ENCODE measurements around the gene STK39. TPM values are rescaled to one million over a fixed set of nuclear protein-coding genes. Genes with fewer than 3 reads are reported as not detected.

STK39 gene
- total and polyA plus RNA-seq, 9 of the 15 experiments (the other 6 are each of a cell fraction or from before 2014, with no cell fraction given): 0.19 to 0.76 (median 0.51) TPM

DNA sequence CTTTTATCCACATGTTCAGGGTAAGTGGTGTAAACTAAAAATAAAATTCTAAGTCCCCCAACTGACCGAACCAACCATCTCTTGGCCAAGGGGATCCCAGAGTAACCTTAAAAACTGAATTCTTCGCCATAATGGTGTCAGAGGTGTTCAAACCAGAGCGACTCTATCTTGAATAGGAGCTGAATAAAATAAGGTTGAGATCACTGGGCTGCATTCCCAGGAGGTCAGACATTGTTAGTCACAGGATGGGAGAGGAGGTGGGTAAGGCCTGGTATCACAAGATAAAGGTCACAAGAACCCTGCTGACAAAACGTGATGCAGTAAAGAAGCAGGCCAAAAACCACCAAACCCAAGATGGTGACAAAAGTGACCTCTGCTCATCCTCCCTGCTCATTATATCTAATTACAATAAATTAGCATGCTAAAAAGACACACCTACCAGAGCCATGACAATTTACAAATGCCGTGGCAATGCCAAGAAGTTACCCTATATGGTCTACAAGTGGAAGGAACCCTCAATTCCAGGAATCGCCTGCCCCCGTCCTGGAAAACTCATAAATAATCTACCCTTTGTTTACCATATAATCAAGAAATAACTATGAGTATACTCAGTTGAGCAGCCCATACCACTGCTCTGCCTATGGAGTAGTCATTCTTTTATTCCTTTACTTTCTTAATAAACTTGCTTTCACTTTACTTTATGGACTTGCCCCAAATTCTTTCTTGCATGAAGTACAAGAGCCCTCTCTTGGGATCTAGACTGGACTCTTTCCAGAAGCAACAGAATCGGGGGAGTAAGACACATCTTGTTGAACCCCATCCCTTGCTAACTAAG lies 302.4 kb downstream of the STK39 start (continued):
- no peak for TF ChIP-seq RUNX1 (IDR thresholded peaks at IDR 0.05; ENCODE audit: low read depth)
- peak; percentile 84 for TF ChIP-seq E2F3 (CRISPR knock-in tag; IDR thresholded peaks at IDR 0.05)
- TF ChIP-seq LCOR (CRISPR knock-in tag; IDR thresholded peaks at IDR 0.05): peak; percentile 76
- TF ChIP-seq, protein P1, sequence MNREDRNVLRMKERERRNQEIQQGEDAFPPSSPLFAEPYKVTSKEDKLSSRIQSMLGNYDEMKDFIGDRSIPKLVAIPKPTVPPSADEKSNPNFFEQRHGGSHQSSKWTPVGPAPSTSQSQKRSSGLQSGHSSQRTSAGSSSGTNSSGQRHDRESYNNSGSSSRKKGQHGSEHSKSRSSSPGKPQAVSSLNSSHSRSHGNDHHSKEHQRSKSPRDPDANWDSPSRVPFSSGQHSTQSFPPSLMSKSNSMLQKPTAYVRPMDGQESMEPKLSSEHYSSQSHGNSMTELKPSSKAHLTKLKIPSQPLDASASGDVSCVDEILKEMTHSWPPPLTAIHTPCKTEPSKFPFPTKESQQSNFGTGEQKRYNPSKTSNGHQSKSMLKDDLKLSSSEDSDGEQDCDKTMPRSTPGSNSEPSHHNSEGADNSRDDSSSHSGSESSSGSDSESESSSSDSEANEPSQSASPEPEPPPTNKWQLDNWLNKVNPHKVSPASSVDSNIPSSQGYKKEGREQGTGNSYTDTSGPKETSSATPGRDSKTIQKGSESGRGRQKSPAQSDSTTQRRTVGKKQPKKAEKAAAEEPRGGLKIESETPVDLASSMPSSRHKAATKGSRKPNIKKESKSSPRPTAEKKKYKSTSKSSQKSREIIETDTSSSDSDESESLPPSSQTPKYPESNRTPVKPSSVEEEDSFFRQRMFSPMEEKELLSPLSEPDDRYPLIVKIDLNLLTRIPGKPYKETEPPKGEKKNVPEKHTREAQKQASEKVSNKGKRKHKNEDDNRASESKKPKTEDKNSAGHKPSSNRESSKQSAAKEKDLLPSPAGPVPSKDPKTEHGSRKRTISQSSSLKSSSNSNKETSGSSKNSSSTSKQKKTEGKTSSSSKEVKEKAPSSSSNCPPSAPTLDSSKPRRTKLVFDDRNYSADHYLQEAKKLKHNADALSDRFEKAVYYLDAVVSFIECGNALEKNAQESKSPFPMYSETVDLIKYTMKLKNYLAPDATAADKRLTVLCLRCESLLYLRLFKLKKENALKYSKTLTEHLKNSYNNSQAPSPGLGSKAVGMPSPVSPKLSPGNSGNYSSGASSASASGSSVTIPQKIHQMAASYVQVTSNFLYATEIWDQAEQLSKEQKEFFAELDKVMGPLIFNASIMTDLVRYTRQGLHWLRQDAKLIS (CRISPR knock-in tag; IDR thresholded peaks at IDR 0.05): no peak
- TF ChIP-seq, protein P2, sequence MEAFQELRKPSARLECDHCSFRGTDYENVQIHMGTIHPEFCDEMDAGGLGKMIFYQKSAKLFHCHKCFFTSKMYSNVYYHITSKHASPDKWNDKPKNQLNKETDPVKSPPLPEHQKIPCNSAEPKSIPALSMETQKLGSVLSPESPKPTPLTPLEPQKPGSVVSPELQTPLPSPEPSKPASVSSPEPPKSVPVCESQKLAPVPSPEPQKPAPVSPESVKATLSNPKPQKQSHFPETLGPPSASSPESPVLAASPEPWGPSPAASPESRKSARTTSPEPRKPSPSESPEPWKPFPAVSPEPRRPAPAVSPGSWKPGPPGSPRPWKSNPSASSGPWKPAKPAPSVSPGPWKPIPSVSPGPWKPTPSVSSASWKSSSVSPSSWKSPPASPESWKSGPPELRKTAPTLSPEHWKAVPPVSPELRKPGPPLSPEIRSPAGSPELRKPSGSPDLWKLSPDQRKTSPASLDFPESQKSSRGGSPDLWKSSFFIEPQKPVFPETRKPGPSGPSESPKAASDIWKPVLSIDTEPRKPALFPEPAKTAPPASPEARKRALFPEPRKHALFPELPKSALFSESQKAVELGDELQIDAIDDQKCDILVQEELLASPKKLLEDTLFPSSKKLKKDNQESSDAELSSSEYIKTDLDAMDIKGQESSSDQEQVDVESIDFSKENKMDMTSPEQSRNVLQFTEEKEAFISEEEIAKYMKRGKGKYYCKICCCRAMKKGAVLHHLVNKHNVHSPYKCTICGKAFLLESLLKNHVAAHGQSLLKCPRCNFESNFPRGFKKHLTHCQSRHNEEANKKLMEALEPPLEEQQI (IDR thresholded peaks at IDR 0.05): no peak
- TF ChIP-seq ZFP1 (CRISPR knock-in tag; IDR thresholded peaks at IDR 0.05): peak; percentile 42; the same call in 1 of the 2 replicates
- TF ChIP-seq CC2D1A (IDR thresholded peaks at IDR 0.05): no peak; the same call in 1 of the 2 replicates
- TF ChIP-seq HMG20B (CRISPR knock-in tag; IDR thresholded peaks at IDR 0.05): no peak
- TF ChIP-seq NCOR1 (IDR thresholded peaks at IDR 0.05): peak; percentile 81
- TF ChIP-seq POLR2AphosphoS5 (IDR thresholded peaks at IDR 0.05; ENCODE audit: control insufficient read depth, insufficient read depth, low read depth, low read length): peak; percentile 87
- TF ChIP-seq ILF3 (IDR thresholded peaks at IDR 0.05; ENCODE audit: borderline replicate concordance): no peak
- no peak for TF ChIP-seq ZBTB1 (CRISPR knock-in tag; IDR thresholded peaks at IDR 0.05; ENCODE audit: borderline replicate concordance, low read depth)
- TF ChIP-seq, protein P3, sequence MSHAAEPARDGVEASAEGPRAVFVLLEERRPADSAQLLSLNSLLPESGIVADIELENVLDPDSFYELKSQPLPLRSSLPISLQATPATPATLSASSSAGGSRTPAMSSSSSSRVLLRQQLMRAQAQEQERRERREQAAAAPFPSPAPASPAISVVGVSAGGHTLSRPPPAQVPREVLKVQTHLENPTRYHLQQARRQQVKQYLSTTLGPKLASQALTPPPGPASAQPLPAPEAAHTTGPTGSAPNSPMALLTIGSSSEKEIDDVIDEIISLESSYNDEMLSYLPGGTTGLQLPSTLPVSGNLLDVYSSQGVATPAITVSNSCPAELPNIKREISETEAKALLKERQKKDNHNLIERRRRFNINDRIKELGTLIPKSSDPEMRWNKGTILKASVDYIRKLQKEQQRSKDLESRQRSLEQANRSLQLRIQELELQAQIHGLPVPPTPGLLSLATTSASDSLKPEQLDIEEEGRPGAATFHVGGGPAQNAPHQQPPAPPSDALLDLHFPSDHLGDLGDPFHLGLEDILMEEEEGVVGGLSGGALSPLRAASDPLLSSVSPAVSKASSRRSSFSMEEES (CRISPR knock-in tag; IDR thresholded peaks at IDR 0.05): no peak; the same call in 1 of the 2 replicates
- no peak for TF ChIP-seq RBM34 (IDR thresholded peaks at IDR 0.05; ENCODE audit: borderline replicate concordance, insufficient read depth, low read length)
- no peak for TF ChIP-seq POLR3A (IDR thresholded peaks at IDR 0.05; ENCODE audit: borderline replicate concordance, extremely low read depth, insufficient read depth, insufficient read length)
- peak in 1 of 2 experiments; percentile 68; a peak in 1 of 4 replicates for TF ChIP-seq TBL1XR1 (IDR thresholded peaks at IDR 0.05; ENCODE audit: low read length in 2 of 2)
- TF ChIP-seq ESRRB (CRISPR knock-in tag; IDR thresholded peaks at IDR 0.05; ENCODE audit: borderline replicate concordance): no peak

All from K562 (cell line).